ENCODE results near the gene TDG. TPM values are rescaled to one million over a fixed set of nuclear protein-coding genes. Genes with fewer than 3 reads are reported as not detected.
A peak's percentile ranks its signal among the peaks of the same experiment; 100 is the strongest.

The TDG gene
- total RNA-seq, 2 donors from 2014 or later: 10.2 to 13.7 TPM

- peaks cover 49% of the 10 kb centered on the region for H3K36me3 ChIP-seq
- H3K27ac ChIP-seq: no peak overlapping the region
- no peak overlapping the region for H3K4me3 ChIP-seq
- no peak for TF ChIP-seq CTCF (IDR thresholded peaks at IDR 0.05)
- H3K4me1 ChIP-seq: no peaks in the 10 kb centered on the region
- no peaks in the 10 kb centered on the region for H3K9me3 ChIP-seq
- no peak for DNase-seq (ENCODE audit: low spot score)
- H3K27me3 ChIP-seq: no peaks in the 10 kb centered on the region
Observed at GRCh38 chr12:103978384-103978982, 12.8 kb downstream of the TDG start.

- no peak for TF ChIP-seq CTCF (IDR thresholded peaks at IDR 0.05)
- peaks cover 58% of the 10 kb centered on the region for H3K36me3 ChIP-seq
Observed at GRCh38 chr12:103986829-103987228, 21.2 kb downstream of the TDG start.

GRCh38 chr12:103994235-103994634, 28.6 kb downstream of the TDG start:
- no peaks in the 10 kb centered on the region for H3K9me3 ChIP-seq
- DNase-seq (ENCODE audit: low spot score): no peak
- no peak overlapping the region for H3K4me3 ChIP-seq
- no peaks in the 10 kb centered on the region for H3K27me3 ChIP-seq
- no peak for TF ChIP-seq CTCF (IDR thresholded peaks at IDR 0.05)
- peaks cover under 1% of the 10 kb centered on the region for H3K36me3 ChIP-seq
- H3K4me1 ChIP-seq: peaks cover 0 to 6% of the 10 kb centered on the region in 2 donors
- no peak overlapping the region for H3K27ac ChIP-seq

More at GRCh38 chr12:103986829-103987228, 21.2 kb downstream of the TDG start:
- Histone ChIP-seq H3K27me3 (no peaks in the 10 kb centered on the region), H3K27ac (no peak overlapping the region), H3K4me1 (no peaks in the 10 kb centered on the region), H3K4me3 (no peak overlapping the region), H3K9me3 (no peaks in the 10 kb centered on the region)
- DNase-seq (ENCODE audit: low spot score): no peak

GRCh38 chr12:103996595-103996994, 30.9 kb downstream of the TDG start:
- Histone ChIP-seq H3K4me3 (no peak overlapping the region), H3K27me3 (no peaks in the 10 kb centered on the region), H3K27ac (peak overlapping the region in 1 of 2 donors; percentile 73), H3K36me3 (no peaks in the 10 kb centered on the region), H3K4me1 (peaks cover 0 to 6% of the 10 kb centered on the region in 2 donors), H3K9me3 (no peaks in the 10 kb centered on the region)
- TF ChIP-seq CTCF (IDR thresholded peaks at IDR 0.05): no peak
- DNase-seq (ENCODE audit: low spot score): no peak

DNA sequence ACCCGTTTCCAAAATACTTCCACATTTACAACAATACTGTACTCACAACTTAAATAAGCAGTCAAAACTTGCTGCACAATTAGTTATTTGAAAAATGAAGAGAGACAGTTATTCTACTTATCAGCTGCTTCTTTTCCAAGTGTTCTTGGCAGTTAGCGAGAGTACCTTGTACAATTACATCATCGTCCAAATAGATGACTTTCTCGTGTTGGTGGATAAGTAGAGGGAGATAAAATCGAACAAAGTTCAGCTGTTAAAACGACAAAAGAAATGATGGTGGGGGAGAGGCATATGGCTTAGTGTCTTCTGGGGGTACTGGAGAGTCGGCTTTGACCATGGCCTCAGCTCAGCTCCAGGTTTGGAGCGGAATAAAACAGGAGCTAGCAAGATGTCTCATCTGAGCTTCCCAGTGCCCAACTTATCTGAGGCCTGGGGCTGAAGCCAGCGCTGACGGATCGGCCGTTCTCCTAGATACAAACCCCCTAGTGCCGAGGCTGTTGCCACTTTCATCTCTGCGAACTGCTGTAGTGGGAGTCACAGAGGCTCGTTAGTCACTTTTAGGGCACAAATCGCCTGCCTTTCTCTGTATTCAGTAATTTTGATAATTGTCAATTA, 31.7 kb downstream of the TDG start:
- Histone ChIP-seq H3K36me3 (no peaks in the 10 kb centered on the region), H3K27ac (peak overlapping the region; percentile 51 to 73), H3K27me3 (no peaks in the 10 kb centered on the region), H3K4me1 (peaks cover 0 to 6% of the 10 kb centered on the region in 2 donors), H3K9me3 (no peaks in the 10 kb centered on the region), H3K4me3 (peak overlapping the region in 1 of 2 donors; percentile 2)
- peak; percentile 86 for DNase-seq (ENCODE audit: low spot score)
- no peak for TF ChIP-seq CTCF (IDR thresholded peaks at IDR 0.05)

All from right atrium auricular region (tissue), 2 donors.